Middle frontal gyrus (tissue), 1 donor: Measurements from ENCODE around the gene AP1B1.
A peak's percentile ranks its signal among the peaks of the same experiment; 100 is the strongest.
"Not testable (repeated sequence)": the region's sequence is repeated elsewhere in the genome, so short reads cannot be mapped to it uniquely, and the experiment has no call there.

Experiments
- DNase-seq: peaks from one replicate; pipeline ENCODE4 v3.0.0-alpha.2; 2015; ENCODE audit warnings: low spot score; ENCODE audit errors: extremely low spot score

The AP1B1 gene

GRCh38 chr22:29387921-29388758 is at the start of gene AP1B1:
AP1B1 (minus strand) TSS chr22:29388570; CDS start chr22:29367243, 21,327 bp downstream.
- peak; percentile 75 for DNase-seq

- no peak for DNase-seq
Observed at GRCh38 chr22:29435236-29436136, 47.1 kb upstream of the AP1B1 start.

GRCh38 chr22:29434288-29434687 is 45.9 kb upstream of the AP1B1 start:
- no peak for DNase-seq

- DNase-seq = no peak
Observed at GRCh38 chr22:29433856-29434255, 45.5 kb upstream of the AP1B1 start.

- no peak for DNase-seq
Observed at GRCh38 chr22:29431986-29432385, 43.6 kb upstream of the AP1B1 start.

- no peak for DNase-seq
Observed at GRCh38 chr22:29427176-29427760, 38.9 kb upstream of the AP1B1 start.

- no peak for DNase-seq
Observed at GRCh38 chr22:29426476-29426875, 38.1 kb upstream of the AP1B1 start.

- not testable (repeated sequence) for DNase-seq
Observed at GRCh38 chr22:29418704-29419103, 30.3 kb upstream of the AP1B1 start.

- not testable (repeated sequence) for DNase-seq
Observed at GRCh38 chr22:29414951-29415591, 26.7 kb upstream of the AP1B1 start.

GRCh38 chr22:29412772-29413171 is 24.4 kb upstream of the AP1B1 start:
- DNase-seq = not testable (repeated sequence)

GRCh38 chr22:29411569-29412211 is 23.3 kb upstream of the AP1B1 start:
- DNase-seq = not testable (repeated sequence)

- no peak for DNase-seq
Observed at GRCh38 chr22:29408940-29409339, 20.6 kb upstream of the AP1B1 start.

GRCh38 chr22:29401538-29401937 is 13.2 kb upstream of the AP1B1 start:
- DNase-seq = not testable (repeated sequence)

- DNase-seq = no peak
Observed at GRCh38 chr22:29400576-29400975, 12.2 kb upstream of the AP1B1 start.

GRCh38 chr22:29397791-29398190 is 9.4 kb upstream of the AP1B1 start:
- DNase-seq = no peak

GRCh38 chr22:29396126-29396525 is 7.8 kb upstream of the AP1B1 start:
- DNase-seq = no peak

- DNase-seq = peak; percentile 37
Observed at GRCh38 chr22:29394931-29395581, 6.7 kb upstream of the AP1B1 start.

GRCh38 chr22:29393019-29393608 is 4.7 kb upstream of the AP1B1 start:
- DNase-seq = no peak

GRCh38 chr22:29391546-29391945 is 3.2 kb upstream of the AP1B1 start:
- DNase-seq = no peak

GRCh38 chr22:29390270-29390669 is 1.9 kb upstream of the AP1B1 start:
- DNase-seq = no peak
